Stomach (tissue), 4 donors: ENCODE measurements around the gene TPO.

Source experiments
- CTCF ChIP-seq, 7 experiments: fragments of 450-650 bp in 4 of 7; fragments of 200-600 bp in 3 of 7; sonication (generic) in 3 of 7; IDR thresholded peaks; one replicate each; pipeline ENCODE4 v1.5.1; 2016 to 2019; ENCODE audit warnings: antibody characterized with exemption in 7 of 7, control low read depth in 2 of 7, mild to moderate bottlenecking in 1 of 7
- EP300 ChIP-seq: sonication (generic); formaldehyde crosslinking; IDR thresholded peaks from one replicate; pipeline ENCODE4 v1.6.1; 2017; ENCODE audit warnings: antibody characterized with exemption
- POLR2A ChIP-seq, 4 donors: fragments of 450-650 bp; IDR thresholded peaks; one replicate each; pipeline ENCODE4 v1.6.1; 2016; ENCODE audit warnings: antibody characterized with exemption in 4 of 4, control low read depth in 2 of 4, mild to moderate bottlenecking in 1 of 4, moderate library complexity in 1 of 4
- POLR2AphosphoS5 ChIP-seq, 3 donors: sonication (generic); formaldehyde crosslinking; IDR thresholded peaks; one replicate each; pipeline ENCODE4 v1.6.1; 2016; ENCODE audit warnings: antibody characterized with exemption in 3 of 3

- no peak for TF ChIP-seq EP300
- TF ChIP-seq CTCF (IDR thresholded peaks at IDR 0.05): no peak
- no peak for TF ChIP-seq POLR2A (IDR thresholded peaks at IDR 0.05)
- no peak for TF ChIP-seq POLR2AphosphoS5 (IDR thresholded peaks at IDR 0.05)
Measured at GRCh38 chr2:1494906-1495305, 81.6 kb downstream of the TPO start.
